Endothelial cell of umbilical vein (primary cell): Measurements from ENCODE around the gene LILRA5. TPM values are rescaled to one million over a fixed set of nuclear protein-coding genes. Genes with fewer than 3 reads are reported as not detected.

Experiments used
- BruUV-seq: library from RNA; stranded (reverse); fragments of 400-500 nt; replicated peaks from 2 replicates; lab custom pipeline; 2021; lab: Mats Ljungman, UMichigan
- CTCF ChIA-PET: fragments of 300-600, 350-600 bp; sonication (Branson Sonifier 250); formaldehyde crosslinking; loops from one replicate; lab custom pipeline; 2021; ENCODE audit warnings: antibody characterized with exemption, inconsistent platforms; lab: Charles Lee
- POLR2A ChIA-PET: fragments of 300-600, 350-600 bp; sonication (Branson Sonifier 250); formaldehyde crosslinking; loops from one replicate; lab custom pipeline; 2021; ENCODE audit warnings: antibody characterized with exemption, inconsistent platforms; lab: Charles Lee
- DNase-seq: peaks from one replicate; pipeline ENCODE4 v3.0.0-alpha.2; 2011; ENCODE audit warnings: low read depth, low spot score
- FAIRE-seq: peaks from 2 replicates; lab custom pipeline; 2011; peaks lifted over from hg19 to GRCh38; lab: Jason Lieb, UNC
- H2AFZ ChIP-seq: 2 replicates; pipeline ENCODE4 v1.6.0; 2012; ENCODE audit warnings: low read depth, low read length, control low read depth, inconsistent platforms
- H3K27ac ChIP-seq: 2 replicates; pipeline ENCODE4 v1.5.1; 2011; ENCODE audit warnings: low read depth, mild to moderate bottlenecking, control low read depth, low read length, moderate library complexity; ENCODE audit not compliant: insufficient read depth
- H3K27me3 ChIP-seq, 2 experiments: 2 replicates each; pipeline versions ENCODE4 v1.6.0 to v1.6.1; 2011; ENCODE audit warnings: low read length in 2 of 2, mixed read lengths in 1 of 2; ENCODE audit not compliant: control insufficient read depth in 2 of 2, insufficient read depth in 2 of 2
- H3K36me3 ChIP-seq, 2 experiments: 2 replicates in 1 of 2; 3 replicates in 1 of 2; pipeline ENCODE4 v1.5.1; 2011; ENCODE audit warnings: low read length in 2 of 2, mild to moderate bottlenecking in 1 of 2, moderate library complexity in 1 of 2; ENCODE audit not compliant: control insufficient read depth in 2 of 2, insufficient read depth in 2 of 2; ENCODE audit errors: extremely low read depth in 1 of 2
- H3K4me1 ChIP-seq: 3 replicates; pipeline ENCODE4 v1.5.1; 2011; ENCODE audit warnings: mild to moderate bottlenecking, low read length; ENCODE audit not compliant: control insufficient read depth, insufficient read depth; ENCODE audit errors: extremely low read depth
- H3K4me2 ChIP-seq: 2 replicates; pipeline ENCODE4 v1.6.1; 2011; ENCODE audit warnings: low read length, control low read depth, mixed read lengths; ENCODE audit not compliant: insufficient read depth
- H3K4me3 ChIP-seq, 3 experiments: fragments of 200-600 bp in 1 of 3; sonication (generic), shearing (Covaris generic) in 1 of 3; replicated peaks in 1 of 3; 2 replicates each; pipeline ENCODE4 v1.5.1; 2011 to 2016; ENCODE audit warnings: control low read depth in 3 of 3, low read length in 3 of 3, mild to moderate bottlenecking in 2 of 3, inconsistent platforms in 1 of 3, low read depth in 1 of 3, moderate library complexity in 1 of 3; ENCODE audit not compliant: insufficient read depth in 1 of 3
- H3K79me2 ChIP-seq: 2 replicates; pipeline ENCODE4 v1.6.0; 2012; ENCODE audit warnings: low read length, inconsistent platforms; ENCODE audit not compliant: control insufficient read depth, insufficient read depth
- H3K9ac ChIP-seq: replicated peaks from 2 replicates; pipeline ENCODE3; 2011; ENCODE audit warnings: low read length, control low read depth; ENCODE audit not compliant: insufficient read depth; ENCODE audit errors: extremely low read depth
- H3K9me1 ChIP-seq: replicated peaks from 3 replicates; pipeline ENCODE4 v1.6.0; 2011; ENCODE audit warnings: mild to moderate bottlenecking, low read length; ENCODE audit not compliant: control insufficient read depth, insufficient read depth; ENCODE audit errors: extremely low read depth
- H3K9me3 ChIP-seq: replicated peaks from 2 replicates; pipeline ENCODE4 v1.5.1; 2012; ENCODE audit warnings: low read length, inconsistent platforms; ENCODE audit not compliant: control insufficient read depth, insufficient read depth
- H4K20me1 ChIP-seq: replicated peaks from 2 replicates; pipeline ENCODE3; 2011; ENCODE audit warnings: mild to moderate bottlenecking, low read length; ENCODE audit not compliant: control insufficient read depth, insufficient read depth; ENCODE audit errors: extremely low read depth
- EZH2 ChIP-seq: IDR thresholded peaks from 2 replicates; pipeline ENCODE4 v1.6.1; 2012; ENCODE audit warnings: borderline replicate concordance, low read depth, mild to moderate bottlenecking, moderate library complexity, low read length, inconsistent platforms; ENCODE audit not compliant: severe bottlenecking
- FOS ChIP-seq: IDR thresholded peaks from 2 replicates; pipeline ENCODE4 v1.6.1; 2011; ENCODE audit warnings: mild to moderate bottlenecking, low read length, moderate library complexity, borderline replicate concordance; ENCODE audit not compliant: insufficient read depth
- MYC ChIP-seq: IDR thresholded peaks from one replicate; pipeline ENCODE4 v1.6.1; 2011; ENCODE audit warnings: mild to moderate bottlenecking, low read depth, low read length
- dilution Hi-C: fragments of 300-500 bp; cut with MboI; formaldehyde crosslinking; loops from one replicate; pipeline ENCODE4 v1.15.0; 2019; ENCODE audit warnings: low sequenced_read_pairs; ENCODE audit not compliant: extremely low pct_ligation_motif_present
- intact Hi-C: fragments of 100-400 bp; cut with micrococcal nuclease; formaldehyde crosslinking; loops from one replicate; pipeline ENCODE4 v1.10.0; 2022
- polyA plus RNA-seq, 4 experiments: library from polyadenylated mRNA; depleted of rRNA in 3 of 4; stranded (reverse) in 3 of 4; unstranded in 1 of 4; fragments of >200 nt; gene quantifications; 2 replicates each; pipeline versions ENCODE4 v1.2.1 to v1.2.3, GENCODE V29; 2011 to 2012; ENCODE audit warnings: missing spikeins in 1 of 4
- total RNA-seq: library from RNA; stranded (reverse); gene quantifications from 2 replicates; pipeline ENCODE4 v1.2.3, GENCODE V29; 2021
- TF ChIP-seq, protein P1 (sequence below): IDR thresholded peaks from 2 replicates; pipeline ENCODE4 v1.6.1; 2011; ENCODE audit not compliant: insufficient read depth, insufficient read length

Gene LILRA5
- total and polyA plus RNA-seq, 2 donors (not counting 3 experiments of a cell fraction or from before 2014, with no cell fraction given): not detected

DNA sequence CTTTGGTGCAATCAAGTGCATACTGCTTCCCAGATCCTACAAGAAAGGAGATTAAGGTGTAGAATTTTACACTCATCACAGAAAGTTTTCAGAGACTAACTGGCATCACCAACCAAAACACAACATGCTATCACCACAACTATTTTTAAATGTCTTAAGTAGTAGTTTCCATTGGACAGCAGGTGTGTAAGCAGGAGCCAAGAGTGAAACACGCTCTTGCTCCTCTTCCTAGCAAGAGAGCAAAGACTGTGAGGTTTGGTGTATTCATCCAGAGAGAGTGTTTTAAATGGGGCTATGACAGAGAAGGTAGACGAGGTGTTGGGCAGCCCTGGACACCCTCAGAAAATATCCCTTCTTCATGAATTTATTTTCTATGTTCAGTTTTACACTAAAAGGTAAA lies 38.5 kb upstream of the LILRA5 start:
- Histone ChIP-seq H3K9me1 (no peaks in the 10 kb centered on the region), H3K36me3 (no peaks in the 10 kb centered on the region), H3K4me2 (no peak overlapping the region), H4K20me1 (no peaks in the 10 kb centered on the region), H3K79me2 (no peaks in the 10 kb centered on the region), H3K27me3 (no peaks in the 10 kb centered on the region), H3K9ac (no peak overlapping the region), H3K9me3 (no peaks in the 10 kb centered on the region), H3K4me1 (no peaks in the 10 kb centered on the region), H2AFZ (no peak overlapping the region), H3K27ac (no peak overlapping the region), H3K4me3 (no peak overlapping the region)
- CTCF ChIA-PET: no interaction called here
- BruUV-seq: no TSS peak
- DNase-seq (no peak), FAIRE-seq (no peak)
- intact Hi-C loops (no loop called here), dilution Hi-C loops (no loop called here)
- POLR2A ChIA-PET: no interaction called here
- TF ChIP-seq, protein P1, sequence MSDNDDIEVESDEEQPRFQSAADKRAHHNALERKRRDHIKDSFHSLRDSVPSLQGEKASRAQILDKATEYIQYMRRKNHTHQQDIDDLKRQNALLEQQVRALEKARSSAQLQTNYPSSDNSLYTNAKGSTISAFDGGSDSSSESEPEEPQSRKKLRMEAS: no peak

DNA sequence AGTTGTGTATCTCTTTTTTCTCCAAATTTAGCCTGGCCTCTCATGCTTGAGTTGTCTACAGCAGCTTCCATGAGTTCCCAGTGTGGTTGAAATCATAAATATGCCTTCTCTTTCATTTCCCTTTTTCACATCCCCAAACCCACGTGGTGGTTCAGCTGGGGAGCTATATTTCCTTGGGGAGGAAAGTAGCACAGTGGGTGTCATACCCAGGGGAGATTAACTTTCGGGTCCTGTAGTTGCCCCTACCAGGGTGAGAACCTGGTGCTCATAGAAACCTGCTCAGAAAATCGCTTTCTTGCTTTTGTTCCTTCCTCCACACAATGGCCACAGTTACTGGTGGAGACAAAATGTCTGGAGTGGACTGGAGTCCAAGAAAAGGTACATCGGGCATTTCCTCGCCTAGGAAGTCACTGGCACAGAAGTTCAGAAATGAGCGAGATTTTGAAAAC lies 33.0 kb upstream of the LILRA5 start:
- no peaks in the 10 kb centered on the region for H3K79me2 ChIP-seq
- no peaks in the 10 kb centered on the region for H4K20me1 ChIP-seq
- intact Hi-C loops: no loop called here
- no peak overlapping the region for H3K4me2 ChIP-seq
- H3K9ac ChIP-seq: no peak overlapping the region
- H3K27ac ChIP-seq: no peak overlapping the region
- TF ChIP-seq, protein P1: no peak
- no peak for TF ChIP-seq FOS
- TF ChIP-seq MYC: no peak
- no peak for TF ChIP-seq EZH2
- no peak overlapping the region for H3K4me3 ChIP-seq
- dilution Hi-C loops: no loop called here
- H3K4me1 ChIP-seq: no peaks in the 10 kb centered on the region
- no peaks in the 10 kb centered on the region for H3K27me3 ChIP-seq
- H2AFZ ChIP-seq: no peak overlapping the region
- FAIRE-seq (no peak), DNase-seq (no peak)
- POLR2A ChIA-PET: no interaction called here
- no peaks in the 10 kb centered on the region for H3K36me3 ChIP-seq
- no peaks in the 10 kb centered on the region for H3K9me1 ChIP-seq
- H3K9me3 ChIP-seq: no peaks in the 10 kb centered on the region
- no TSS peak for BruUV-seq
- CTCF ChIA-PET: interaction anchor here (1.6 kb wide), 1 partner anchor 9 kb away, joined by 6 read pairs; no protein-coding TSS in a partner anchor
